ENCODE results near the gene PRAMEF11.
"Not testable (repeated sequence)": the region's sequence is repeated elsewhere in the genome, so short reads cannot be mapped to it uniquely, and the experiment has no call there.

The PRAMEF11 gene

GRCh38 chr1:12831310-12831709, at the start of gene PRAMEF11:
Gene PRAMEF11 (minus strand): TSS chr1:12831410. CDS start chr1:12828789, 2,621 bp downstream.
- not testable (repeated sequence) for DNase-seq

GRCh38 chr1:12878453-12878852, 47.2 kb upstream of the PRAMEF11 start:
- DNase-seq, result not testable (repeated sequence)

- DNase-seq, result not testable (repeated sequence)
Measured at GRCh38 chr1:12863131-12863880, 32.1 kb upstream of the PRAMEF11 start.

- not testable (repeated sequence) for DNase-seq
Measured at GRCh38 chr1:12856786-12857185, 25.6 kb upstream of the PRAMEF11 start, which contains the start of gene PRAMEF2. Gene PRAMEF2 (plus strand): TSS chr1:12857086. CDS start chr1:12859010, 1,924 bp downstream.

- DNase-seq, result no peak
Measured at GRCh38 chr1:12851779-12852178, 20.6 kb upstream of the PRAMEF11 start.

- not testable (repeated sequence) for DNase-seq
Measured at GRCh38 chr1:12848620-12849019, 17.4 kb upstream of the PRAMEF11 start, which contains the start of gene HNRNPCL1. Gene HNRNPCL1 (minus strand): TSS chr1:12848720. CDS start chr1:12848289, 431 bp downstream.

- DNase-seq, result not testable (repeated sequence)
Measured at GRCh38 chr1:12833251-12833650, 2.0 kb upstream of the PRAMEF11 start.

- DNase-seq, result not testable (repeated sequence)
Measured at GRCh38 chr1:12819061-12819460, 12.1 kb downstream of the PRAMEF11 start.

GRCh38 chr1:12811409-12811784, 19.8 kb downstream of the PRAMEF11 start:
- DNase-seq, result no peak

- no peak for DNase-seq
Measured at GRCh38 chr1:12810691-12811408, 20.4 kb downstream of the PRAMEF11 start.

- DNase-seq, result no peak
Measured at GRCh38 chr1:12809933-12810332, 21.3 kb downstream of the PRAMEF11 start.

- no peak for DNase-seq
Measured at GRCh38 chr1:12799730-12800129, 31.5 kb downstream of the PRAMEF11 start.

GRCh38 chr1:12798911-12799310, 32.3 kb downstream of the PRAMEF11 start:
- no peak for DNase-seq

GRCh38 chr1:12791097-12791496, 40.1 kb downstream of the PRAMEF11 start, which contains the start of gene PRAMEF1:
Gene PRAMEF1 (plus strand): TSS chr1:12791397. CDS start chr1:12793228, 1,831 bp downstream.
- not testable (repeated sequence) for DNase-seq

GRCh38 chr1:12784729-12785128, 46.5 kb downstream of the PRAMEF11 start:
- peak; percentile 31 for DNase-seq

GRCh38 chr1:12783783-12784182, 47.4 kb downstream of the PRAMEF11 start:
- not testable (repeated sequence) for DNase-seq

GRCh38 chr1:12781488-12781887, 49.7 kb downstream of the PRAMEF11 start:
- DNase-seq, result not testable (repeated sequence)

- DNase-seq, result no peak
Measured at GRCh38 chr1:12778907-12779306, 52.3 kb downstream of the PRAMEF11 start.

GRCh38 chr1:12778061-12778460, 53.1 kb downstream of the PRAMEF11 start:
- DNase-seq, result no peak

- no peak for DNase-seq
Measured at GRCh38 chr1:12776801-12777557, 54.2 kb downstream of the PRAMEF11 start.

GRCh38 chr1:12775443-12775842, 55.8 kb downstream of the PRAMEF11 start:
- DNase-seq, result no peak

- no peak for DNase-seq
Measured at GRCh38 chr1:12774801-12775345, 56.3 kb downstream of the PRAMEF11 start.

Measured in stimulated activated CD8-positive, alpha-beta memory T cell treated with anti-CD3 and anti-CD28 coated beads, Interleukin-4, amount 100 ng/mL, for 48 hours (primary cell).